Uterus (tissue), 2 donors: ENCODE measurements around the gene RUNX1.

Experiments
- CTCF ChIP-seq, 4 experiments: fragments of 200-600 bp in 2 of 4; fragments of 450-650 bp in 2 of 4; sonication (generic) in 2 of 4; IDR thresholded peaks; one replicate each; pipeline ENCODE4 v1.5.1; 2016 to 2019; ENCODE audit warnings: antibody characterized with exemption in 4 of 4, mild to moderate bottlenecking in 2 of 4, moderate library complexity in 1 of 4
- POLR2A ChIP-seq, 2 donors: fragments of 450-650 bp; IDR thresholded peaks; one replicate each; pipeline ENCODE4 v1.6.1; 2016; ENCODE audit warnings: antibody characterized with exemption in 2 of 2, mild to moderate bottlenecking in 1 of 2, moderate library complexity in 1 of 2

- TF ChIP-seq CTCF (IDR thresholded peaks at IDR 0.05): no peak
- TF ChIP-seq POLR2A (IDR thresholded peaks at IDR 0.05): no peak
Measured at GRCh38 chr21:34862951-34863350, 186.2 kb downstream of the RUNX1 start.
